Measurements from ENCODE around the gene ZBTB47.

The ZBTB47 gene

DNA sequence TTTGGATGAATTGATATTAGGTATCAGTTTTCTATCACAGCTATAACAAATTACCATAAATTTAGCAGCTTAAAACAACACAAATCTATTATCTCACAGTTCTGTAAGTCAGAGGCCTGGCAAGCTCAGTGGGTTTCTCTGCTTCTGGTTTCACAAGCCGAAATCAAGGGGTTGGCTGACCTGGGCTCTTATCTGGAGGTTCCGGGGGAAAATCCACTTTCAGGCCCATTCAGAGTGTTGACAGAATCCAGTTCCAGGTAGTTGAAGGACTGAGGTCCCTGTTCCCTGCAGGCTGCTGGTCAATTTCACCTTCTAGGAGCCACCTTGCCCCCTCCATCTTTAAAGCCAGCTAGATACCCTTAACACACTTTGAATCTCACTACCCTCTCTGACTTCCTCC is 60.2 kb downstream of the ZBTB47 start:
- TF ChIP-seq, protein P1, sequence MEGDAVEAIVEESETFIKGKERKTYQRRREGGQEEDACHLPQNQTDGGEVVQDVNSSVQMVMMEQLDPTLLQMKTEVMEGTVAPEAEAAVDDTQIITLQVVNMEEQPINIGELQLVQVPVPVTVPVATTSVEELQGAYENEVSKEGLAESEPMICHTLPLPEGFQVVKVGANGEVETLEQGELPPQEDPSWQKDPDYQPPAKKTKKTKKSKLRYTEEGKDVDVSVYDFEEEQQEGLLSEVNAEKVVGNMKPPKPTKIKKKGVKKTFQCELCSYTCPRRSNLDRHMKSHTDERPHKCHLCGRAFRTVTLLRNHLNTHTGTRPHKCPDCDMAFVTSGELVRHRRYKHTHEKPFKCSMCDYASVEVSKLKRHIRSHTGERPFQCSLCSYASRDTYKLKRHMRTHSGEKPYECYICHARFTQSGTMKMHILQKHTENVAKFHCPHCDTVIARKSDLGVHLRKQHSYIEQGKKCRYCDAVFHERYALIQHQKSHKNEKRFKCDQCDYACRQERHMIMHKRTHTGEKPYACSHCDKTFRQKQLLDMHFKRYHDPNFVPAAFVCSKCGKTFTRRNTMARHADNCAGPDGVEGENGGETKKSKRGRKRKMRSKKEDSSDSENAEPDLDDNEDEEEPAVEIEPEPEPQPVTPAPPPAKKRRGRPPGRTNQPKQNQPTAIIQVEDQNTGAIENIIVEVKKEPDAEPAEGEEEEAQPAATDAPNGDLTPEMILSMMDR (IDR thresholded peaks at IDR 0.05; ENCODE audit: low read depth, low read length): no peak
- no peak for DNase-seq (ENCODE audit: low read depth, low spot score)
- H3K4me3 ChIP-seq (ENCODE audit: low read depth, low read length): no peak overlapping the region
- in situ Hi-C loops (cut with HindIII; ENCODE audit: low sequenced_read_pairs): no loop called here

DNA sequence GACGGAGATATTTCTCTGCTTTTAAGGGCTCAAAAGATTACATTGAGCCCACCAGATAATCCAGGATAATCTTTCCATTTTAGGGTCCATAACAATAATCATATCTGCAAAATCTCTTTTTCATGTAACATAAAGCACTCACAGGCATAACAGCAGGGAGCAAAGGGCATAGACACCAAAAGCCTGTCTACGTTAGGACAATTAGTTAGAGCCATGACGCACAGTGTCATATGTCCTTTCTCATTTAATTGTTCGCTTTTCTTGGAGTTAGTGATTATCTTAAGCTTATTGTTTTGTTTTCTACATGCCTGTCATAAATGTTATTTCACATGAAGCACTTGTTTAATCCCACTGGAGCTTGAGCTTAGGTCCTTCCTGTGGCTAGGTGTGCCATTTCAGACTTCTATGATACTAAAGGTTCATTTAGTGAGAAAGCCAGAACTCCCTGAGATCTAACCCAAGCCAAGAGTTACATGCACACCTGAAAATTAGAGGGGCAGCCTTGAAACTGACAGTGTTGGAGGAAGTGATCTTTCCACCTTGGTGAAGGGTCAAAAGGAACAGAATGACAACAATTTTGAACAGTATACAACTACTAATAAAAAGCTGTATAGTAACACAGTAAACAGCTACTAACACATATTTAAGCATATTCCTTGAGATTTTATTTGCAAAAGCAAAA is 60.8 kb downstream of the ZBTB47 start:
- DNase-seq (ENCODE audit: low read depth, low spot score): no peak
- no peak overlapping the region for H3K4me3 ChIP-seq (ENCODE audit: low read depth, low read length)

More for the DNA sequence above, 60.8 kb downstream of the ZBTB47 start:
- TF ChIP-seq, protein P1 (IDR thresholded peaks at IDR 0.05; ENCODE audit: low read depth, low read length): no peak
- in situ Hi-C loops (cut with HindIII; ENCODE audit: low sequenced_read_pairs): no loop called here
